Epithelial cell of proximal tubule (primary cell): ENCODE data around the gene LRRC9. TPM values are rescaled to one million over a fixed set of nuclear protein-coding genes. Genes with fewer than 3 reads are reported as not detected.

Experiments used
- DNase-seq: peaks from one replicate; pipeline ENCODE4 v3.0.0-alpha.2; 2011; ENCODE audit warnings: low read depth
- H3K4me3 ChIP-seq: 2 replicates; pipeline ENCODE4 v1.5.1; 2011; ENCODE audit warnings: low read depth, mild to moderate bottlenecking, low read length
- total RNA-seq: library from RNA; depleted of rRNA; stranded (reverse); fragments of >200 nt; gene quantifications from 2 replicates; pipeline ENCODE4 v1.2.3, GENCODE V29; 2015
- TF ChIP-seq, protein P1 (sequence below): conservative IDR thresholded peaks from 2 replicates; pipeline ENCODE4 v1.5.1; 2012; ENCODE audit warnings: low read depth, mild to moderate bottlenecking, low read length

LRRC9 gene
- total RNA-seq, 1 donor from 2014 or later, result 0.23 TPM

GRCh38 chr14:60058087-60058486 is 138.1 kb downstream of the LRRC9 start:
- no peak overlapping the region for H3K4me3 ChIP-seq
- no peak for DNase-seq
- TF ChIP-seq, protein P1, sequence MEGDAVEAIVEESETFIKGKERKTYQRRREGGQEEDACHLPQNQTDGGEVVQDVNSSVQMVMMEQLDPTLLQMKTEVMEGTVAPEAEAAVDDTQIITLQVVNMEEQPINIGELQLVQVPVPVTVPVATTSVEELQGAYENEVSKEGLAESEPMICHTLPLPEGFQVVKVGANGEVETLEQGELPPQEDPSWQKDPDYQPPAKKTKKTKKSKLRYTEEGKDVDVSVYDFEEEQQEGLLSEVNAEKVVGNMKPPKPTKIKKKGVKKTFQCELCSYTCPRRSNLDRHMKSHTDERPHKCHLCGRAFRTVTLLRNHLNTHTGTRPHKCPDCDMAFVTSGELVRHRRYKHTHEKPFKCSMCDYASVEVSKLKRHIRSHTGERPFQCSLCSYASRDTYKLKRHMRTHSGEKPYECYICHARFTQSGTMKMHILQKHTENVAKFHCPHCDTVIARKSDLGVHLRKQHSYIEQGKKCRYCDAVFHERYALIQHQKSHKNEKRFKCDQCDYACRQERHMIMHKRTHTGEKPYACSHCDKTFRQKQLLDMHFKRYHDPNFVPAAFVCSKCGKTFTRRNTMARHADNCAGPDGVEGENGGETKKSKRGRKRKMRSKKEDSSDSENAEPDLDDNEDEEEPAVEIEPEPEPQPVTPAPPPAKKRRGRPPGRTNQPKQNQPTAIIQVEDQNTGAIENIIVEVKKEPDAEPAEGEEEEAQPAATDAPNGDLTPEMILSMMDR, result no peak

DNA sequence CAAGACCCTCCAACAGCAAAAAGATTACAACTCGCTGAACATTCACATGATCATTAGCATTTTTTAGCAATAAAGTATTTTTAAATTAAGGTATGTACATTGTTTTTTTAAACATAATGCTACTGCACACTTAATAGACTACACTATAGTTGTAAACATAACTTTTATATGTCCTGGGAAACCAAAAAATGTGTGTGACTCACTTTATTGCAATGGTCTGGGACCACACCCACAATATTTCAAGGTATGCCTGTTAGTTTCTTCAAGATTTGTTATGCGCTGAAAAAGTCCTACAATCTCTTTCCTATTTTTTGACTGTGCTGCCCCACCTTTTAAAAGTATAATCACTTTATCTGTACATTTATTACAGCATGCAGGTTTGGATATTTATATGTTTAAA is 141.4 kb downstream of the LRRC9 start:
- DNase-seq, result no peak
- no peak overlapping the region for H3K4me3 ChIP-seq
- TF ChIP-seq, protein P1, result no peak

DNA sequence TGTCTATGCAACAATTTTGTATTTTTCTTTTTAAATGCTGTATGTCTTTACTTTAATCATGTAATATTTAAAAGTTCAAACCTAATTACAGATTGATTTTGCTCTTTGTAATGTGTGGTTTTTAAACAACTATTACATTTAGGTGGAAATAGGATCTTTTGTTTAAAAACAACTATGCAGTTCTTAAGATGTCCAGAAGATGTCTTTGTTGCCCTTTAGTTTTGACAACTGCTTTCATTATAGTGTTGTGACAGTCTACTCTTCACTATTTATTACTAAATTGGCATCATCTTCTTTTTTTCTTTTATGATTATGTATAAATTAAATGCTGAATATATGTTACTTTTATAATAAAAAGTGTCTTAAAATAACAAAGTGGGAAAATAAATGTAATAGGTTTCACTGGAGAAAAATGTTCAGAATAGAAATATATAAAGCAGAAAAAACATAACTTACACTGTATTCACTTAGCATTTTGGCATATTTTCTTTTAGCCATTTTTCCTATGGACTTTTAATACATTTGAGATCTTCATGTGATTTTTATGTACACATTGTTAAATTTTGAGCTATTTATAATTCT is 144.6 kb downstream of the LRRC9 start:
- no peak for DNase-seq
- no peak overlapping the region for H3K4me3 ChIP-seq
- TF ChIP-seq, protein P1, result peak; percentile 59

DNA sequence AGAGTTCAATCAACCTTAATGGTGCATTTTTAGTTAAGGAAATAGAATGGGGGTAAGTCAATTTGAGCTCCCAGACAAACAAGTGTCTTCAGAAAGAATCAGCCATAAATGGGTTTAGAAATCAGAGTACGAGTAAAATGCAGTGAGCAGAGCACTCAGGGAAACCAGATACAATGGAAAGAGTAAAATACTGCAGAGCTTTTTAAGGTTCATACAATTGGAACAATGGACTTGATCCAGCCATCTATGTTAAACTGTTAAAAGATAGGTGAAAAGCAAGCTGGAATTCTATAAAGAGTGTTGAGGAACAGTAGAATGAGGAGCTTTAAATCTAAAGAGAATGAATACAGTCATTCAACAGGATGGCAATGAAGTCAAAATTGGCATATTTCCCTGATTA is 147.9 kb downstream of the LRRC9 start:
- TF ChIP-seq, protein P1, result no peak
- H3K4me3 ChIP-seq, result no peak overlapping the region
- DNase-seq, result no peak

DNA sequence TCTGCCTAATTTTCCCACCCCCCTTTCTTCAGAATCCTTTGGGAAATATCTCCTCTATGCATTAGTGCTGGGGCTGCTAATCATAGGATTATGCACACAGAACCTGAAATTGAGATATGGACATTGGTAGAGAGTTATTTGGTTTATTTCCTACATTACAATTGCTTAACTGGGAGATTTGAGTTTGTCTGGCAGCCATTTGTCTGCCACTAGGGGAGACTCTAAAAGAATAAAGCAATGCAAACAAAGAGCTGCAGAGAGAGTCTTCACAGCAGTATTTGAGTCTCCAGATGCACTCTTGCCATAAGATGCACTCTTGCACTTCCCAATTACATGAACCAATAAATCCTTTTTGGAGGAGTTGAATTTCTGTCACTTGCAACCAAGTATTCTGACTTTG is 159.8 kb downstream of the LRRC9 start:
- TF ChIP-seq, protein P1, result peak; percentile 32
- no peak overlapping the region for H3K4me3 ChIP-seq
- DNase-seq, result no peak

DNA sequence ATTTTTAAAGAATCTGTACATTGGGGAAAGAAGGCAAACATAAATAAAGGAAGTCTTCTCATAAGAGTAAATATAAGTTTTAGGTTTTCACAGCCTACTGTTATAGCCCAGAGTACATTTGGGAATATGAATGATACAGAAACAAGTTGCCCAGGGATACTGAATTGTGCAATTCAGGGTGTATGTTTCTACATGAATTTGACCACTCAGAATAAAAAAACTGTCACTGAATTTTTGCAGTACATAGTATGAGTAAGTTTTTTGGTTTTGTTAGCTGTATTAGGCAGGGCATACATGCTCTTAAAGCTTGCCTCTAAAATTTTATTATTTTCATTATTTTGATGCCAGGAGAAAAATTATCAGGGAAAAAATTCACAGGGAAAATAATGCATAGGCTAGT is 165.1 kb downstream of the LRRC9 start:
- no peak overlapping the region for H3K4me3 ChIP-seq
- TF ChIP-seq, protein P1, result no peak
- no peak for DNase-seq

DNA sequence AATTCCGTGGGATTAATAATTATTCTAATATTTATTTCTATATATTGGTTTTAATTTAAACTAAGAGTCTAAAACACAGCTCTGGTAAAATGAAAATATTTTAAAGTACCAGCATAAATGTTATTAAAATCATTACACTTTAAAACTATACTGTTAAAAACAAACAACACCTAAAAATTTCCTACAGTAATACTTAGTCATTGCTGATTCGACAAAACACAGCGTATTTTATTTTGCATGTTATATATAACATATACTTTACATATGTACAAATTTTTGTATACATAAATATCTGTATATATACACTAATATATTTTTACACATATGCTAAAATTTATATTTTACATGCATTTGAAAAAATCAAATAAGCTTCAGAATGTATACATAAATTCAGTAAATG is 165.7 kb downstream of the LRRC9 start:
- DNase-seq, result no peak
- TF ChIP-seq, protein P1, result no peak
- H3K4me3 ChIP-seq, result no peak overlapping the region
